Parathyroid adenoma (tissue), 2 donors: ENCODE measurements around the gene TMEM191C.

Experiments
- H2AFZ ChIP-seq: fragments of 300-600 bp; sonication (generic); one replicate; pipeline ENCODE4 v1.7.0; 2017; ENCODE audit warnings: antibody characterized with exemption, mild to moderate bottlenecking
- H3K27ac ChIP-seq: fragments of 300-600 bp; sonication (generic); one replicate; pipeline ENCODE4 v1.7.0; 2017
- H3K27me3 ChIP-seq: fragments of 300-600 bp; sonication (generic); one replicate; pipeline ENCODE4 v1.7.0; 2017; ENCODE audit warnings: low read length; ENCODE audit not compliant: control insufficient read depth, insufficient read depth
- H3K36me3 ChIP-seq: fragments of 300-600 bp; sonication (generic); one replicate; pipeline ENCODE4 v1.7.0; 2017; ENCODE audit warnings: low read length; ENCODE audit not compliant: control insufficient read depth, insufficient read depth
- H3K4me1 ChIP-seq: fragments of 300-600 bp; sonication (generic); one replicate; pipeline ENCODE4 v1.7.0; 2017; ENCODE audit warnings: control low read depth
- H3K4me2 ChIP-seq: fragments of 300-600 bp; sonication (generic); one replicate; pipeline ENCODE4 v1.7.0; 2017; ENCODE audit warnings: low read length
- H3K4me3 ChIP-seq: fragments of 300-600 bp; sonication (generic); one replicate; pipeline ENCODE4 v1.7.0; 2017; ENCODE audit warnings: low read depth, low read length
- H3K79me2 ChIP-seq: fragments of 300-600 bp; sonication (generic); one replicate; pipeline ENCODE4 v1.7.0; 2017; ENCODE audit warnings: control low read depth
- H3K9ac ChIP-seq: fragments of 300-600 bp; sonication (generic); one replicate; pipeline ENCODE4 v1.7.0; 2017; ENCODE audit warnings: mild to moderate bottlenecking
- H3K9me3 ChIP-seq: fragments of 300-600 bp; sonication (generic); one replicate; pipeline ENCODE4 v1.7.0; 2017; ENCODE audit warnings: low read length; ENCODE audit not compliant: control insufficient read depth
- TF ChIP-seq, protein P1 (sequence below): fragments of 300-600 bp; sonication (generic); IDR thresholded peaks from one replicate; pipeline ENCODE4 v1.7.0; 2017; ENCODE audit warnings: antibody characterized with exemption, mild to moderate bottlenecking
- donor health status: primary hyperparathyroidism.

The TMEM191C gene

DNA sequence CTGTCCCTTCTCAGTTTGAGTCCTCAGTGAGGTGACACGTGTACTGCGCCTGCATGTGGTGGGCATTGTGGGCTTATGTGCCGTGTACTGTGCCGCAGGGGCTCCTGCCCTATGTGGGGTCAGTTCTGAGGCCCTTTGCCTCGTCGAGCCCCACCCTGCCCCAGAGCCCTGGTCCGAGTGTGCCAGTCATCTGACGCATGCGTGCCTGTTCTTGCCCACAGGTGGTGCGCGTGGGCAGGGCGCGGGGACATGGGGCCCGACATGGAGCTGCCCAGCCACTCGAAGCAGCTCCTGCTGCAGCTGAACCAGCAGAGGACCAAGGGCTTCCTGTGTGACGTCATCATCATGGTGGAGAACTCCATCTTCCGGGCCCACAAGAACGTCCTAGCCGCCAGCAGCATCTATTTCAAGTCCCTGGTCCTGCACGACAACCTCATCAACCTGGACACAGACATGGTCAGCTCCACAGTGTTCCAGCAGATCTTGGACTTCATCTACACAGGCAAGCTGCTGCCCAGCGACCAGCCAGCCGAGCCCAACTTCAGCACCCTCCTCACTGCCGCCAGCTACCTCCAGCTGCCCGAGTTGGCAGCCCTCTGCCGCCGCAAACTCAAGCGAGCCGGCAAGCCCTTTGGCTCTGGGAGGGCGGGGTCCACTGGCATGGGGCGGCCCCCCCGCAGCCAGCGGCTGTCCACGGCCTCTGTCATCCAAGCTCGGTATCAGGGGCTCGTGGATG is 22.3 kb upstream of the TMEM191C start:
- TF ChIP-seq, protein P1, sequence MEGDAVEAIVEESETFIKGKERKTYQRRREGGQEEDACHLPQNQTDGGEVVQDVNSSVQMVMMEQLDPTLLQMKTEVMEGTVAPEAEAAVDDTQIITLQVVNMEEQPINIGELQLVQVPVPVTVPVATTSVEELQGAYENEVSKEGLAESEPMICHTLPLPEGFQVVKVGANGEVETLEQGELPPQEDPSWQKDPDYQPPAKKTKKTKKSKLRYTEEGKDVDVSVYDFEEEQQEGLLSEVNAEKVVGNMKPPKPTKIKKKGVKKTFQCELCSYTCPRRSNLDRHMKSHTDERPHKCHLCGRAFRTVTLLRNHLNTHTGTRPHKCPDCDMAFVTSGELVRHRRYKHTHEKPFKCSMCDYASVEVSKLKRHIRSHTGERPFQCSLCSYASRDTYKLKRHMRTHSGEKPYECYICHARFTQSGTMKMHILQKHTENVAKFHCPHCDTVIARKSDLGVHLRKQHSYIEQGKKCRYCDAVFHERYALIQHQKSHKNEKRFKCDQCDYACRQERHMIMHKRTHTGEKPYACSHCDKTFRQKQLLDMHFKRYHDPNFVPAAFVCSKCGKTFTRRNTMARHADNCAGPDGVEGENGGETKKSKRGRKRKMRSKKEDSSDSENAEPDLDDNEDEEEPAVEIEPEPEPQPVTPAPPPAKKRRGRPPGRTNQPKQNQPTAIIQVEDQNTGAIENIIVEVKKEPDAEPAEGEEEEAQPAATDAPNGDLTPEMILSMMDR = no peak
- no peaks in the 10 kb centered on the region for H3K79me2 ChIP-seq
- no peaks in the 10 kb centered on the region for H3K4me1 ChIP-seq
- H2AFZ ChIP-seq = no peak overlapping the region
- no peak overlapping the region for H3K27ac ChIP-seq
- no peaks in the 10 kb centered on the region for H3K9me3 ChIP-seq
- no peak overlapping the region for H3K4me3 ChIP-seq
- H3K4me2 ChIP-seq = no peak overlapping the region
- no peak overlapping the region for H3K9ac ChIP-seq
- H3K36me3 ChIP-seq = no peaks in the 10 kb centered on the region
- H3K27me3 ChIP-seq = no peaks in the 10 kb centered on the region

DNA sequence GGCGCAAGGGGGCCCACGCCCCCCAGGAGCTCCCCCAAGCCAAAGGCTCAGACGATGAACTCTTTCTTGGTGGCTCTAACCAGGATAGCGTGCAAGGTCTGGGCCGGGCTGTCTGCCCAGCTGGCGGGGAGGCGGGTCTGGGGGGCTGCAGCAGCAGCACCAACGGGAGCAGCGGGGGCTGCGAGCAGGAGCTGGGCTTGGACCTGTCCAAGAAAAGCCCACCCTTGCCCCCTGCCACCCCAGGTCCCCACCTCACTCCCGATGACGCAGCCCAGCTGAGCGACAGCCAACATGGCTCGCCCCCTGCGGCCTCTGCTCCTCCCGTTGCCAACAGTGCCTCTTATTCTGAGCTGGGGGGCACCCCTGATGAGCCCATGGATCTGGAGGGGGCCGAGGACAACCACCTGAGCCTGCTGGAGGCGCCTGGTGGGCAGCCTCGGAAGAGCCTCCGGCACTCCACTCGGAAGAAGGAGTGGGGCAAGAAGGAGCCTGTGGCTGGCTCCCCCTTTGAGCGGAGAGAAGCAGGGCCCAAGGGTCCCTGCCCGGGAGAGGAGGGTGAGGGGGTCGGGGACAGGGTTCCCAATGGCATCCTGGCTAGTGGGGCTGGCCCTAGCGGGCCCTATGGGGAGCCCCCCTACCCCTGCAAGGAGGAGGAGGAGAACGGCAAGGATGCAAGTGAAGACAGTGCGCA is 21.6 kb upstream of the TMEM191C start:
- H3K4me2 ChIP-seq = no peak overlapping the region
- H3K4me1 ChIP-seq = no peaks in the 10 kb centered on the region
- H3K9ac ChIP-seq = no peak overlapping the region
- no peak overlapping the region for H2AFZ ChIP-seq
- H3K27me3 ChIP-seq = no peaks in the 10 kb centered on the region
- no peaks in the 10 kb centered on the region for H3K79me2 ChIP-seq
- no peaks in the 10 kb centered on the region for H3K36me3 ChIP-seq
- H3K27ac ChIP-seq = no peak overlapping the region
- no peak overlapping the region for H3K4me3 ChIP-seq
- no peaks in the 10 kb centered on the region for H3K9me3 ChIP-seq
- TF ChIP-seq, protein P1 = no peak

DNA sequence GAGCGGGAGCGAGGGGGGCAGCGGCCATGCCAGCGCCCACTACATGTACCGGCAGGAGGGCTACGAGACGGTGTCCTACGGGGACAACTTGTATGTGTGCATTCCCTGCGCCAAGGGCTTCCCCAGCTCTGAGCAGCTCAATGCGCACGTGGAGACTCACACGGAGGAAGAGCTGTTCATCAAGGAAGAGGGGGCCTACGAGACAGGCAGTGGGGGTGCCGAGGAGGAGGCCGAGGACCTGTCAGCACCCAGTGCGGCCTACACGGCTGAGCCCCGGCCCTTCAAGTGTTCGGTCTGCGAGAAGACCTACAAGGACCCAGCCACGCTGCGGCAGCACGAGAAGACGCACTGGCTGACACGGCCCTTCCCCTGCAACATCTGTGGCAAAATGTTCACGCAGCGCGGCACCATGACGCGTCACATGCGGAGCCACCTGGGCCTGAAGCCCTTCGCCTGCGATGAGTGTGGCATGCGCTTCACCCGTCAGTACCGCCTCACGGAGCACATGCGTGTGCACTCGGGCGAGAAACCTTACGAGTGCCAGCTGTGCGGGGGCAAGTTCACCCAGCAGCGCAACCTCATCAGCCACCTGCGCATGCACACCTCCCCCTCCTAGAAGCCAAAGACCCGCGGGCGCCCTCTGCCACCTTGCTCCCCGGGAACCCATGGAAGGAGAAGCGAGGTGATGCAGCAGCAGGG is 20.9 kb upstream of the TMEM191C start:
- Histone ChIP-seq H3K9ac (no peak overlapping the region), H3K27ac (no peak overlapping the region), H3K79me2 (no peaks in the 10 kb centered on the region), H3K9me3 (no peaks in the 10 kb centered on the region), H3K4me1 (no peaks in the 10 kb centered on the region), H3K27me3 (no peaks in the 10 kb centered on the region), H2AFZ (no peak overlapping the region), H3K4me3 (no peak overlapping the region), H3K36me3 (no peaks in the 10 kb centered on the region), H3K4me2 (no peak overlapping the region)
- TF ChIP-seq, protein P1 = no peak

DNA sequence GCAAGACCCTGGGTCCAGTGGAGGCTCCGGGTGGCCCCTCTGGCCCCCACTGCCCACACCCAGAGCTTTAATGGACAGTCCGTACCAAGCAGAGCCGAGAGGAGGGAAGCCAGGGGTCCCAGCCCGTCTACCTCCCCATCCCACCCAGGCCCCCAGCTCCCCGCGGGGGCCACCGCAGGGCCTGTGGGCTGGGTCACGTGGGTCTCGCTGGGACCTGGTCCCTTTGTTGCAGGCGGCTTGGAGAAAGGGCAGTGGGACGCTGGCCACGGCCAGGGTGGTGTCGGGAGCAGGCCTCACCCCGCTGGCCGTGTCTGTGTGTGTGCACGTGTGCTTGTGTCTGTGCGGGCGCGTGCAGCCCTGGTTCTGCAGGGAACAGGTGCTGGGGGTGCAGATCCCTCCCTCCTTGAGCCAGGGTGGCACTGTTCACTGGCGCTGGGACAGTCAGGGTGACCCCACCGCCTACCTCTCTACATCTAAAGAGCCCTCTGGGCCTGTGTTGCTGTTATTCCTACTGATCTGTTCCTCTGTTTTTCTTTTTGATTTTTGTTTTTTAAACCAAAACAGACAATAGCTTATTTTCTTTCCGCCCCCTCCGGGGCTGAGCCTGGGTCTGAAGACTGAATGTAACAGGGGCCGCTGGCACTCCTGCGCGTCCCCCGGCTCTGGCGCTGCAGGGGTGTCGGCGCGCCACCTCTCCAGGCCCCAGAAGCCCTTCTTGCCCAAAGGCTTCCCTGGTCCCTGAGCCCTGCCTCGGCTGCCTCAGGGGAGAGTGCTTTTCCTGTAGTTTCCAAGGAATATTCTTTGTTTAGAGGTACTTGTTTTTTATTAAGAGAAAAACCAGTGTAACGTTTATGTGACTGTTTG is 20.1 kb upstream of the TMEM191C start:
- H3K27ac ChIP-seq = no peak overlapping the region
- no peaks in the 10 kb centered on the region for H3K36me3 ChIP-seq
- H3K79me2 ChIP-seq = no peaks in the 10 kb centered on the region
- H3K27me3 ChIP-seq = no peaks in the 10 kb centered on the region
- no peak overlapping the region for H3K4me3 ChIP-seq
- H2AFZ ChIP-seq = no peak overlapping the region
- no peak overlapping the region for H3K4me2 ChIP-seq
- no peaks in the 10 kb centered on the region for H3K9me3 ChIP-seq
- H3K4me1 ChIP-seq = no peaks in the 10 kb centered on the region
- TF ChIP-seq, protein P1 = no peak
- no peak overlapping the region for H3K9ac ChIP-seq
